Stimulated activated CD8-positive, alpha-beta memory T cell treated with anti-CD3 and anti-CD28 coated beads, Interleukin-7, amount 100 ng/mL, for 1 hour (primary cell): ENCODE results near the gene LMF2.
A peak's percentile ranks its signal among the peaks of the same experiment; 100 is the strongest.
"Not testable (repeated sequence)": the region's sequence is repeated elsewhere in the genome, so short reads cannot be mapped to it uniquely, and the experiment has no call there.

Experiments
- DNase-seq, 2 donors: peaks; one replicate each; pipeline ENCODE4 v3.0.0-alpha.2; 2020; ENCODE audit warnings: low read depth in 2 of 2

Gene LMF2

GRCh38 chr22:50533856-50534711, 26.6 kb upstream of the LMF2 start:
- DNase-seq, result not testable (repeated sequence)

- DNase-seq, result no peak
These were observed 25.6 kb upstream of the LMF2 start for GRCh38 chr22:50532824-50533796.

GRCh38 chr22:50531962-50532674, 24.6 kb upstream of the LMF2 start:
- DNase-seq, result no peak

GRCh38 chr22:50531546-50531961, 24.1 kb upstream of the LMF2 start:
- DNase-seq, result no peak

- DNase-seq, result peak in 1 of 2 donors; percentile 71
These were observed 23.5 kb upstream of the LMF2 start for GRCh38 chr22:50530877-50531545.

GRCh38 chr22:50530580-50530876, 23.0 kb upstream of the LMF2 start:
- no peak for DNase-seq

GRCh38 chr22:50529897-50530579, 22.5 kb upstream of the LMF2 start, which contains the start of gene TYMP:
TYMP (minus strand) TSS chr22:50530012; CDS start chr22:50529709, 303 bp downstream.
- no peak for DNase-seq

GRCh38 chr22:50529416-50529896, 22.0 kb upstream of the LMF2 start:
- no peak for DNase-seq

GRCh38 chr22:50528682-50529415, 21.3 kb upstream of the LMF2 start:
- DNase-seq, result no peak

- no peak for DNase-seq
These were observed 20.6 kb upstream of the LMF2 start for GRCh38 chr22:50527921-50528681.

- DNase-seq, result no peak
These were observed 19.6 kb upstream of the LMF2 start for GRCh38 chr22:50526834-50527801.

GRCh38 chr22:50526108-50526833, 18.8 kb upstream of the LMF2 start:
- no peak for DNase-seq

- DNase-seq, result no peak
These were observed 18.3 kb upstream of the LMF2 start for GRCh38 chr22:50525858-50526107.

- DNase-seq, result peak; percentile 92 to 97
These were observed 17.8 kb upstream of the LMF2 start, which contains the start of gene SCO2 for GRCh38 chr22:50525104-50525857. SCO2 (minus strand) TSS chr22:50525598; CDS start chr22:50524411, 1,187 bp downstream.

GRCh38 chr22:50524676-50525103, 17.2 kb upstream of the LMF2 start:
- no peak for DNase-seq

- DNase-seq, result no peak
These were observed 16.5 kb upstream of the LMF2 start for GRCh38 chr22:50523806-50524675.
